ENCODE measurements around the gene RBBP6.

Gene RBBP6

GRCh38 chr16:24524855-24525677, 14.3 kb upstream of the RBBP6 start:
- DNase-seq (ENCODE audit: low read depth): no peak

GRCh38 chr16:24525970-24526559, 13.3 kb upstream of the RBBP6 start:
- no peak for DNase-seq (ENCODE audit: low read depth)

- no peak for DNase-seq (ENCODE audit: low read depth)
Measured at GRCh38 chr16:24526701-24527495, 12.5 kb upstream of the RBBP6 start.

GRCh38 chr16:24531166-24531565, 8.2 kb upstream of the RBBP6 start:
- no peak for DNase-seq (ENCODE audit: low read depth)

- no peak for DNase-seq (ENCODE audit: low read depth)
Measured at GRCh38 chr16:24534620-24535019, 4.7 kb upstream of the RBBP6 start.

- DNase-seq (ENCODE audit: low read depth): no peak
Measured at GRCh38 chr16:24535827-24536226, 3.5 kb upstream of the RBBP6 start.

DNA sequence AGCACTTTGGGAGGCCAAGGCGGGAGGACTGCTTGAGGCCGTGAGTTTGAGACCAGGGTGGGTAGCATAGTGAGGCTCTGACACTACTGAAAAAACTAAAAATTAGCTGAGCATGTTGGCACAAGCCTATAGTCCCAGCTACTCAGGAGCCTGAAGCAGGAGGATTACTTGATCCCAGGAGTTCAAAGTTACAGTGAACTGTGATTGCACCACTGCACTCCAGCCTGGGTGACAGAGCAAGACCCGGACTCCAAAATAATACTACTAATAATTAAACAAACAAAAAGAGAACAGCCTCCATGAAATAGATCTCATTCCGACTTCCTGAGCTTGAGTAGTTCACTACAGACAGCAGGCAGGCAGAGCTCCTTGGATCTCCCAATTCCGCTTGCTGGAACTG, 2.7 kb upstream of the RBBP6 start:
- DNase-seq (ENCODE audit: low read depth): no peak

DNA sequence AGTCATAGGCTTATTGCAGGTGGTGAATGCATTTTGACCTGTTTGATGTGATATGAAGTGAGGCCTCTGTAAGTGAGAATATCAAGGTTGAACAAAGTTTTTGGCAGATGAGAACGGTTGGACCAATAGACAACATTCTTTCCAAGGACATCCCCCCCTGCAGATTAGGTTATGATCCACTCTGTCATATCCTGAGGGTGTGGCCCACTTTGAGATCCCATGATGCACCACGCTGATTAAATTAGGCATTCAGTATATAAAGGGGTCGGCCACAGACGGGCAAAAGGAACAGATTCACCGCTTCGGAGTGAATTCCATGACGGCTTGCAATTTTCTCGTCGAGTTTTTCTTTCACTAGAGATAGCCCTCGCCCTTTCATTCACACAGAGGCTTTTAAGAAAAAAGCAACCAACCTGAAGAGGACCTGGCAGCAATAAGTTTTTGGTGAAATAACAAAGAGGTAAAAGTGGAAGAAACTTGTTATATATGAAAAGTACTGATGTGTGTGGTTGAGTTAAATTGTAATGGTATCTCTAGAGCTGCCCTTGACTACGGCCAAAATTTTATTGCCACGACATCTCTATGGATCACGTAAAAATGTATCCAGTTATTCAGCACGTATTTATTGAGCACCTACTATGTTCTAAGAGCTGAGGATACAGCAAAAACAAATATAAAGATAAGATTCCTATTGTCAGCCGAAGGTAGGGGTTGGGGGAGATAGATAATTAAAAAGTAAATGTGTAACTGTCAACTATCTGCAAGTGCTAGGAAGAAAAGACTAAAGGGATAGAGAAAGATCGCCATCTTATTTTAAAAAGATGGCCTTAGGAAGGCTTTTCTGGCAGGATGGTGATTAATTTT, 1.7 kb upstream of the RBBP6 start:
- no peak for DNase-seq (ENCODE audit: low read depth)

- DNase-seq (ENCODE audit: low read depth): no peak
Measured at GRCh38 chr16:24538756-24539294, 541 bp upstream of the RBBP6 start.

DNA sequence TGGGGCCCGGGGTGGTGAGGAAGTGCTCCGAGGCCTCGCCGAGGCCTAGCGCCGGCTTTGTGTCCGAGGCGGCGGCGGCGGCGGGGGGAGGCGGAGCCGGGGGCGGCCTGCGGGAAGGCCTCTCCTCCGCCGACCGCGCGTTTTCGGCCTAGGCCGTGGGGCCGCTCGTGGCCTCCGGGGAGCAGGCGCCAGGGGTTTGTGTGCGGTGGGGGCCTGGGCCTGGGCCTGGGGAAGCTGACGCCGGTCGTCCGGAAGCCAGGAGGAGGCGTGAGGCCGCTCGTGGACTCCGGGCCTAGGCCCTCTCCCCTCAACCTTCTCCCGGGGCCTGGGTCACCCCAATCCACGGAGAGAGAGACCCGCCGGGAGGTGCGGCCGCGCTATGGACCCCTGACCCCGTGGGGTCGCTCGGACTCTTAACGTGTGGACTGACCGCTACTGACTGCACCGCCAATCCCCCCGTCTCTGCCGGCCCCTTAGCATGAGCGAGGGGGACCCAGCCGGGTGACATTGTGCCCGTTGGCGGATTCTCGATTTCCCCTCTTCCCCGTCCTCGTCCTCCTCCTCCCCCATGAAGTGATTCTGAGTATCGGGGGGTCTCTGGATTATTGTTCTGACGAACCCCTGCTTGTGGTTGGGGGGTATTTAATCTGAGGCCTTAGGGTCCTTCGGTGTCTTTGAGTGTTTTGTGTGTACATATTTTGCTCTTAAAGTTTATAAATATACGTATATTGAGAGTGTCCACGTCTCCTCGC, 660 bp downstream of the RBBP6 start:
- no peak for DNase-seq (ENCODE audit: low read depth)

DNA sequence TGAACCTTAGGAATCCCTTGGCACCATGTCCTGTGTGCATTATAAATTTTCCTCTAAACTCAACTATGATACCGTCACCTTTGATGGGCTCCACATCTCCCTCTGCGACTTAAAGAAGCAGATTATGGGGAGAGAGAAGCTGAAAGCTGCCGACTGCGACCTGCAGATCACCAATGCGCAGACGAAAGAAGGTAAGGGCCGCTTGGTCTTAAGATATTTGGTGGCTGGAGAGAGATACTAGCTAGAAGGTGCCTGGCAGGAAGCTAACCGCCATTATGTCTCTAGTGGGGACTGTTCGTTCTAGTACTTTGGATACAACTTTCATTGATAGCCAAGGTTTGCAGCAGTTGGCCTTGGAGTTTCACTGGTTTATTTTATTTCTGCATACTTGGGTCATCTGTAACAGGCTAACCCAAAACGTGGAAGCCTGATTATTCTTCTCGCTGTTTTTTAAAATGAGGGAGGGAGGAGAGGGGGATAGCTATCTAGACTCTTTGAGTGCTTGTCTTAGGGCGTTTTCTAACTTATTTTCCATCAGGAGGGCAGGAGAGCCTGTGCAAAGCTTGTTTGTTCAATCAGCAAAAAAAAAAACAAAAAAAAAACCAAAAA, 1.3 kb downstream of the RBBP6 start:
- no peak for DNase-seq (ENCODE audit: low read depth)

DNA sequence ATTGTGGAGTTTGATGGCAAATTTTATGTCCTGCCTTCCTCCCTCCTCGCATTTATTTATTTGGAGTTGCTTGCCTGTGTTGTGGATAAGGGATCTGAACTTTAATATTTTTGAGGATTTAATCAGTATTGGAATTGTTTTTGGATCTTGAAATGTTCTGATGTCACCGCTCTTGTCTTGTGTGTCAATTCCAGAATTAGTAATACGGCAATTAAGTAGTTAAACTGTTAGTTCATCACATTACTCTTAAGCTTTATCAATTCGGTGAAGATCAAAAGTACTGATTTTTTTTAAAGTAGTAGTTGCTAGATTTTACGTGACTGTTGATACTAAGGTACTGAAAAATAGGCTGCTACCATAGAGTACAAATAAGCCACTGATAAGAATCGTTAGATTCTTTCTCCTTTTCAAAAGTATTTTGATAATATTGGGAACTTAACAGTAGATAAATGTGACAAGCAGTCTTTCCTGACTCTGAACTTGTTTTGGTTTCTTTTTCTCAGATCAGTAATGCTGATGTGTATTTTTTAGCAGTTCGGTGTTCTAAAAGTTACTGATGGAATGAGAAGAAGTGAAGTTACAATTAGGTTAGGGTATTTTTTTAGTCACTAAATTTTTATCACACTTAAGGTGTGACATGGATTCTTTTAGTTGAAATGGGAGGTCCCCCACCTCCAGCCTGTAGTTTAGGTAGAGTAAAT, 2.0 kb downstream of the RBBP6 start:
- DNase-seq (ENCODE audit: low read depth): no peak

GRCh38 chr16:24543949-24544348, 4.6 kb downstream of the RBBP6 start:
- DNase-seq (ENCODE audit: low read depth): no peak

DNA sequence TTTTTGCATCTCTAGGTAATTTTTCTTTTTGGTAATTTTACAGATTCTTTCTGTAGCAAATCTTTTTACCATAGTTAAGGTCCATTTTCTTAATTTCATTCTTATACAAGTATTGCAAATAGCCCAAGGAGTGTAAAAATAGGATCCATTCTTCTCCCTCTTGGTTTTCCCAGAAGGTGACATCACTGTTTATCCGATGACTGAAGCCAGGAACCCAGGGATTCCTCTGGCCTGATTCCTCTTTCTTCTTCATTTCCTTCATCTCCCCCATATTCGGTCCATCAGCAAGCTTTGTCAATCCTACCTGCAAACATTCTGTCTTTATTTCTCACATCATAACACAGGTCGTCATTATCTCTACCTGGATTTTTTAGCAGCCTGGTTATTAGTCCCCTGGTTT, 5.3 kb downstream of the RBBP6 start:
- DNase-seq (ENCODE audit: low read depth): no peak

DNA sequence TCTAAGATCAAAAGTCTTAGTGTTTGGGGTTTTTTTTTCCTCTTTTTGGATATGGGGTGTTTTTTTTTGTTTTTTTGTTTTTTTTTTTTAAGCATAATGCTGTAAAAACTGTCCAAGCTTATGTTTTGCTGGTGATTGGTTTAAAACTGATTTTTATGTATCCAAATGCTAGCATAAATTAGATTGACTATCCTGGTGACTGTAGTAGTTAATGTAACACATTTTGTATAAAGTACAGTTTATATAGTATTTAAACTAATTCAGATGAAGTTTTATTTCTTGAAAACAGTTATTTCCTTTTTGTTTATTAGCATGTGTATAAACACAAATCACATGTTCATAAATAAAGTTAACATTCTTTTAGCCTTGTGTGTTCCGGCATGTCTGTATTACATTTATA, 10.9 kb downstream of the RBBP6 start:
- DNase-seq (ENCODE audit: low read depth): no peak

GRCh38 chr16:24552705-24553246, 13.4 kb downstream of the RBBP6 start:
- no peak for DNase-seq (ENCODE audit: low read depth)

GRCh38 chr16:24553983-24554382, 14.6 kb downstream of the RBBP6 start:
- DNase-seq (ENCODE audit: low read depth): no peak

GRCh38 chr16:24555346-24555872, 16.0 kb downstream of the RBBP6 start:
- no peak for DNase-seq (ENCODE audit: low read depth)

- no peak for DNase-seq (ENCODE audit: low read depth)
Measured at GRCh38 chr16:24562811-24563210, 23.4 kb downstream of the RBBP6 start.

Measured in non-pigmented ciliary epithelial cell (primary cell).